Astrocyte (in vitro differentiated cells and primary cell): ENCODE results near the gene MOV10L1.

Experiments
- EZH2 ChIP-seq: IDR thresholded peaks from 2 replicates; pipeline ENCODE4 v1.6.1; 2012; ENCODE audit warnings: mild to moderate bottlenecking, low read length, inconsistent platforms; ENCODE audit not compliant: insufficient read depth
- TF ChIP-seq, protein P1 (sequence below): IDR thresholded peaks from 2 replicates; pipeline ENCODE4 v1.5.1; 2011; ENCODE audit warnings: low read depth, mild to moderate bottlenecking, inconsistent platforms, low read length, moderate library complexity; ENCODE audit not compliant: insufficient read depth

DNA sequence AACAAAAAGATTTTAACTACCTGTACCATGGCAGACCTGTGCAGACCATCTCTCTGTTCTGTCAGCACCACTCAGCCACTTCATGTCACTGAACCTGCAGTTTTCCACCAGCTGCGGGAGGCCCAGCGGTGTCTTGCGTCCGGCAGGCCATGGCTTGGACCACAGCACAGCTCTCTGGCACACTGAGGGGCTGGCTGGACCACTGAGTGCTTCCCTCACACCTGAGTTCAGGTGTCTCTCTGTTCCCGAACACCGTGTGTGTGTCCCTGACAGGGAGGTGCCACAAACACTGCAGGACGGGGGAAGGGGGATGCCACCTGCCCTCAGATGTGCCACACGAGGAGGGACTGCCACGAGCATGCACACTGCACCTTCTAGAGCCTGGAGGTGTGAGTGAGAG is 17.7 kb downstream of the MOV10L1 start:
- TF ChIP-seq, protein P1, sequence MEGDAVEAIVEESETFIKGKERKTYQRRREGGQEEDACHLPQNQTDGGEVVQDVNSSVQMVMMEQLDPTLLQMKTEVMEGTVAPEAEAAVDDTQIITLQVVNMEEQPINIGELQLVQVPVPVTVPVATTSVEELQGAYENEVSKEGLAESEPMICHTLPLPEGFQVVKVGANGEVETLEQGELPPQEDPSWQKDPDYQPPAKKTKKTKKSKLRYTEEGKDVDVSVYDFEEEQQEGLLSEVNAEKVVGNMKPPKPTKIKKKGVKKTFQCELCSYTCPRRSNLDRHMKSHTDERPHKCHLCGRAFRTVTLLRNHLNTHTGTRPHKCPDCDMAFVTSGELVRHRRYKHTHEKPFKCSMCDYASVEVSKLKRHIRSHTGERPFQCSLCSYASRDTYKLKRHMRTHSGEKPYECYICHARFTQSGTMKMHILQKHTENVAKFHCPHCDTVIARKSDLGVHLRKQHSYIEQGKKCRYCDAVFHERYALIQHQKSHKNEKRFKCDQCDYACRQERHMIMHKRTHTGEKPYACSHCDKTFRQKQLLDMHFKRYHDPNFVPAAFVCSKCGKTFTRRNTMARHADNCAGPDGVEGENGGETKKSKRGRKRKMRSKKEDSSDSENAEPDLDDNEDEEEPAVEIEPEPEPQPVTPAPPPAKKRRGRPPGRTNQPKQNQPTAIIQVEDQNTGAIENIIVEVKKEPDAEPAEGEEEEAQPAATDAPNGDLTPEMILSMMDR = no peak
- no peak for TF ChIP-seq EZH2
